Upper lobe of left lung (tissue), 4 donors: ENCODE data around the gene LZIC.

Experiments
- POLR2A ChIP-seq, 4 donors: fragments of 450-650 bp; IDR thresholded peaks; one replicate each; pipeline ENCODE4 v1.5.1; 2016 to 2017; ENCODE audit warnings: antibody characterized with exemption in 4 of 4, mild to moderate bottlenecking in 2 of 4
- TF ChIP-seq, protein P1 (sequence below), 6 experiments: fragments of 450-650 bp in 4 of 6; fragments of 200-600 bp in 2 of 6; sonication (generic) in 2 of 6; IDR thresholded peaks; one replicate each; pipeline ENCODE4 v1.5.1; 2016 to 2019; ENCODE audit warnings: antibody characterized with exemption in 6 of 6

DNA sequence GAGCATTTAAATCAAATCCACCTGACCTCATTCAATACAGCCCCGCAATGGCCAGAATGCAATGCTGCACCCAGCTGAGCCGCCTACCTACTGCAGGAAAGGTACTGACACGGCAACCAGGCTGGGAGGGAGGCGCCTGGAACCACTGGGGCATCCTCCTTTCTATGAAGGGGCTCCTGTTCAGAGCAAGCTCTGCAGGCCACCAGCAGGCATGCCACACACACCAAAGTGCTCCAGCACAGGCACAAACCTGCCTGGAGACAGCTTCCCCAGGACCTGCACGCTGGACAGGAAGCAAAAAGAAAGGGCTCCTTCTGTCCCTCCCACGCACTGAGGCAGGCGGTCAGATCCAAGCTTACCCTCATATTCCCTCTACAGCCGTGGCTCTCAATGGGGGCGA is 54.3 kb downstream of the LZIC start:
- no peak for TF ChIP-seq POLR2A (IDR thresholded peaks at IDR 0.05)
- TF ChIP-seq, protein P1, sequence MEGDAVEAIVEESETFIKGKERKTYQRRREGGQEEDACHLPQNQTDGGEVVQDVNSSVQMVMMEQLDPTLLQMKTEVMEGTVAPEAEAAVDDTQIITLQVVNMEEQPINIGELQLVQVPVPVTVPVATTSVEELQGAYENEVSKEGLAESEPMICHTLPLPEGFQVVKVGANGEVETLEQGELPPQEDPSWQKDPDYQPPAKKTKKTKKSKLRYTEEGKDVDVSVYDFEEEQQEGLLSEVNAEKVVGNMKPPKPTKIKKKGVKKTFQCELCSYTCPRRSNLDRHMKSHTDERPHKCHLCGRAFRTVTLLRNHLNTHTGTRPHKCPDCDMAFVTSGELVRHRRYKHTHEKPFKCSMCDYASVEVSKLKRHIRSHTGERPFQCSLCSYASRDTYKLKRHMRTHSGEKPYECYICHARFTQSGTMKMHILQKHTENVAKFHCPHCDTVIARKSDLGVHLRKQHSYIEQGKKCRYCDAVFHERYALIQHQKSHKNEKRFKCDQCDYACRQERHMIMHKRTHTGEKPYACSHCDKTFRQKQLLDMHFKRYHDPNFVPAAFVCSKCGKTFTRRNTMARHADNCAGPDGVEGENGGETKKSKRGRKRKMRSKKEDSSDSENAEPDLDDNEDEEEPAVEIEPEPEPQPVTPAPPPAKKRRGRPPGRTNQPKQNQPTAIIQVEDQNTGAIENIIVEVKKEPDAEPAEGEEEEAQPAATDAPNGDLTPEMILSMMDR (IDR thresholded peaks at IDR 0.05), result no peak
